ENCODE data around the gene MVK.

Gene MVK

GRCh38 chr12:109547286-109547685 is 26.3 kb upstream of the MVK start:
- DNase-seq: no peak

- DNase-seq: no peak
Measured at GRCh38 chr12:109548258-109548657, 25.3 kb upstream of the MVK start.

DNA sequence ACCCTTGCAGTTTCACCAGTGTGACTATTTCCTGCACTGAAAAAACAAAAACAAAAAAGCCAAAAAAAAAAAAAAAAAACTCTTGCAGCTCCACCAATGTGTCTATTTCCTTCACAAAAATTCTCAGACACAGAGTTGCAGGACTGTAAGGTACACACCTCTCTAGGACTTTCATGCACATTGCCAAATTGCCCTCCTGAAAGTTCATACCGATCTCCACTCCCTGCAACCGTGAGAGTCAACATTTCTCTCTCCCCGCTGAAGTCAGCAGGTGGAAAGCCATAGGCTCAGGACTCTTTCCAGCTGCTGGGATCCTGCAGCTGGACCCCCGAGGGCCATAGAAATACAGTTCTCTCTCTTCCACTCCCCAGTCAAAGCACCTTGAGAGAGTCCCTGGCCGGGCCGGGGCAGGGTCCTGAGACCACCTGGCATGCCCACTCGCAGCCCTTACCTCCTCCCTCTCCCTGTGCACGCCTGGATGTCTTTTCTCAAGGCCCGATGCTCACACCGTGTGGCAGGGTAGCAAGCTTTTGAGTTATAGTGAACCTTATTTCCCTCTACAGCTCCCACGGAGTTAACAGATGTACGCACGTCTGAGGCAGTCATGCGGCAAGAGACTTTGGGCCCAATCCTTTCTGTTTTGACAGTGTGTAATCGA is 23.9 kb upstream of the MVK start:
- no peak for DNase-seq

DNA sequence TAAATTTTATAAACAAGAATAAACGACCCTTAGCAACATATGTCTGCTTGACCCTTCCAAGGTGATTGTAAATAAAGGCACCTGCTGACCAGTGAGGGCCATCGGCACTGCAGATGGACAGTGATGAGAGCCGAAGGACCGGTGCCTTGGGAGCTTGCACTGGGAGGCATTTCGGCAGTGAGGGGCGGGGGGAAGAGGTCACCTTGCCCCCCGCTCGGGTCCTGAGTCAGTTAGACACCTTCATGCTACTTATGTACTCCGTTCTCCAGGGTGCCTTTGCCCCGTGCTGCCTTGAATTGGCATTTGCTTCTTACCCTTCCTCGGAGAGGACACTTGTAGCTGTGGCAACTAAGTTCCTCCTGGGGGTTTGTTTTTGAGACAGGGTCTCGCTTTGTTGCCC is 23.3 kb upstream of the MVK start:
- no peak for DNase-seq

GRCh38 chr12:109551108-109551507 is 22.5 kb upstream of the MVK start:
- DNase-seq: no peak

DNA sequence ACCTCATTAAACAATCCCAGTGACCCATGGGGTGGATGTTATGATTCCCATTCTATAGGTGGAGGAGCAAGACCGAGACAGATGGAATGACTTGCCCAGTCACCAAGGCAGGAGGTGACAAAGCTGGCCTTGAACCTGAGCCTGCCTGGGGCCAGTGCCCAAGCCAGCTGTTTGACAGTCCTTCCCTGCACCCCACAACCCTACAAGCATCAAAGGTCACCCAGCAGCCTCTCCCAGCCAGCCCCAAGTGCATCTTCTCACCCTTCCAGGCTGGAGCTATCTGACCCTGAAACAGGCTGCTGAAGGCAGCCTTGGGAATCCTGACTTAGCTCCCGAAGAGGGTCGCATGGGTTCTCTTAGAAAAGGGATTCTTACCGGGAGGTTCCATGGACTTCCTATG is 20.6 kb upstream of the MVK start:
- DNase-seq: no peak

DNA sequence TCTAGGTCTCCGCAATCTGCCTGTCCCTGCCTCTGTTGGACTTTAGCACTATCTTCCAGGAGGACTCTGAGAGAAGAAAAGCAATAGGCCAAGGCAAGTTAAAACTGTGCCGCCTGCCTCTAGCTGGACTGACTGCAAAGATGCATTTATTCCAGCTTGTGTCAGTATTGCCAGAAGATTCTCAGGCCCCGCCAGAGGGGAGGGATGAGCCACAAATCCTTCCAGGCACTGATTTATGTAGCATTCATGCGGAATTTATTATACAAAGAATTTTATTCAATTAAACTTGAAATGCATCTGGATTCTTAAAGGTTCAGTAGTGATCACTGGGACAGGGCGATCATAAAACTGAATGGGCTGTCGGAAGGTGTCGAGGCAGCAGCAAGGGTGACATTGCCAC is 20.1 kb upstream of the MVK start:
- DNase-seq: no peak

- no peak for DNase-seq
Measured at GRCh38 chr12:109553906-109554500, 19.6 kb upstream of the MVK start.

DNA sequence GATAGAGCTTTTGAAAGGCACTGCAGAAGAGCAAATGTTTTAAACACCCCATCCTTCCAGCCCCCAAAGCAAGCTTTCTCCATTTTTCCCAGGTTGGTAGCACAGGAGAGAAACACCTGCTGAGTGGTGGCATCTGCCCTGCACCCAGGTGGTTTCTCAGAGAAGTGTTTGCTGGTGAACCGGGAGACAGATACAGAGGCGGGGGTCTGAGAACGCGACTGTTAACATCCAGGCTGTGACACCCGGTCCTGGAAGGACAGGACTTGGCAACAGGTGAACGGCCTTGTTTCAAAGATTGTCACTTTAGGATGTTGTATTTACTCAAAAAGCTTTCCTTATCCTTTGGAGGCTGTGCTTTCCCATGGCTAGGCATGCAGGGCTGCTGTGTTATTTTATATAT is 18.8 kb upstream of the MVK start:
- DNase-seq: no peak

GRCh38 chr12:109555431-109556315 is 17.9 kb upstream of the MVK start:
- DNase-seq: no peak

DNA sequence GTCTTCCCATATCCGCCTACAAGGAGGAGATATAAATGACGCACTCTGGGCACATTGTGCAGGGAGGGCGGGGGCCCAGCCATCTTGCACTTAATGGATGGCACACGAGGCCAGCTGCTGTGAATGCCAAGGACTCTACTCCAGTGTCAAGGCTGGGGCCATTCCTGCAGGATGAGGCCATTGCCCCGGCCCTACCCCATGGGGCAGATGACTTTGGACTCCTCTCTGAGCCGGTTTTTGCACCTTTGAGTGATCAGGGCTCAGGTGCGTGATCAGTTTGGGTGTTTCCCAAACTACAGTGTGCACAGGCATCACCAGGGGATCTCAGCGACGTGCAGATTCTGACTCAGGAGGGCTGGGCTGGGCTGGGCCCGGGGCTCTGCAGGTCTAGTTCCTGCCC is 16.4 kb upstream of the MVK start:
- DNase-seq: no peak

DNA sequence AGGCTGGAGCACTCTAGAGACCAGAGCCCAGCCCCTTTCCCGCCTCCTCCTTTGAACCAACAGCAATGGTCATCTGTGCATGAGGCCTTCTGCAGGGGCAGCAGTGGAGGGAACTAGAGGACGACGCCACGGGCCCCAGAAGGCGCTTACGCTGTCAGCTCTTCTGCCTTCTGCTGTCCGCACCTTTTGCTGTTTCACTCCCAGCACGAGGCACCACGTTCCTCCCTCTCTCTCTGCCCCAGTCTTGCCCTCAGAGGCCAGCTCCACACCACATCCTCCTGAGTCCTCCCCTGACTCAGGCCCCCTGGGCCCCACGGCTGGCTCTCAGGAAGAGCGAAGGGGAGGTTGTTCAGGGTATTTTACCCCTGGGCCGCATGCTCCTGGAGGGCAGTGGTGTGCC is 15.8 kb upstream of the MVK start:
- DNase-seq: no peak

GRCh38 chr12:109558374-109559199 is 15.0 kb upstream of the MVK start:
- no peak for DNase-seq

DNA sequence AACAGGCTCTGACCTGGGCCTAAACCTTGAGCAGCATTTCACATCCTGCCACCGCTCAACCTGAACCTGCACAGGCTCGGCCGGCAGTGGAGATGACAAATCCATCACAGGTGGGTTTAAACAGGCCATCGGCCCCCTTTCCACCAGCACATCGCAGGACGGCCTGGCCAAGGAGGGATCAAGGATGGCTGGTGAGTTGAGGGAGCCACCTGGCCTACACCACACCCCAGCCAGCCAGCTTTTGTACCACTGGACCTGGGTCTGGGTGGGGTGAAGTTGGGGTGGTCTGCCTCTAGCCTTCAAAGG is 14.4 kb upstream of the MVK start:
- no peak for DNase-seq

DNA sequence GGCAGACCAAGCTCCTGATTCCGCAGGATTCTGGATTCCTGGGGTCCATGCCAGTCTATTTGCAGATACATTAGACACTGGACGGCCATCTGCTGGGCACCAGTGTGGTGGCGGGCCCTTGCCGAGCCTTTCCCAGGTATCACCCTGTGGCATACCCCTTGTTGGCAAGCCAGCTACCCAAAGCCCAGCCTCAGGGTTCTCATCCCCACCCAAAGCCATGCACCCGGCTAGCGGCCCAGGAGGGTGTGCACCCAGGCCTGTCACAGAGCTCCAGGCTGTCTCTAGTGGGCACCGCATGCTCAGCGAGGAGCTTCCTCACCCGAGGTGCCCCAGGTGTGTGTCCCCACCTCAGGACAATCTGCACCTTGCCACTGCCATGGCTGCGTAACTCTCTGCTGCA is 14.0 kb upstream of the MVK start:
- no peak for DNase-seq

GRCh38 chr12:109560867-109561710 is 12.5 kb upstream of the MVK start:
- DNase-seq: no peak

DNA sequence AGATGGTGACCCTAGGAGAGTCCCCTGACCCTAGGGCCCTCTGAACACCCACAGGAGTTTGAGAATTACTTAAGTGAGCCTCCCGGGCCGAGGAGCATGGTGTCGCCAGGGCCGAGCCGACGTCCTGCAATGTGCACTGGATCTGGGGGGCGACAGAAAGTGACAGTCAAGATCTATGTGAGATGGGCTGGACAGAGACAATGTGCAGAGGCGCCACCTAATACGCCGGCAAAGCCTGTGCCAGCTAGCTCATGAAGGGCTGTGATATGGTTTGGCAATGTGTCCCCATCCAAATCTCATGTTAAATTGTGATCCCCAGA is 11.9 kb upstream of the MVK start:
- no peak for DNase-seq

- DNase-seq: no peak
Measured at GRCh38 chr12:109562871-109563270, 10.7 kb upstream of the MVK start.

DNA sequence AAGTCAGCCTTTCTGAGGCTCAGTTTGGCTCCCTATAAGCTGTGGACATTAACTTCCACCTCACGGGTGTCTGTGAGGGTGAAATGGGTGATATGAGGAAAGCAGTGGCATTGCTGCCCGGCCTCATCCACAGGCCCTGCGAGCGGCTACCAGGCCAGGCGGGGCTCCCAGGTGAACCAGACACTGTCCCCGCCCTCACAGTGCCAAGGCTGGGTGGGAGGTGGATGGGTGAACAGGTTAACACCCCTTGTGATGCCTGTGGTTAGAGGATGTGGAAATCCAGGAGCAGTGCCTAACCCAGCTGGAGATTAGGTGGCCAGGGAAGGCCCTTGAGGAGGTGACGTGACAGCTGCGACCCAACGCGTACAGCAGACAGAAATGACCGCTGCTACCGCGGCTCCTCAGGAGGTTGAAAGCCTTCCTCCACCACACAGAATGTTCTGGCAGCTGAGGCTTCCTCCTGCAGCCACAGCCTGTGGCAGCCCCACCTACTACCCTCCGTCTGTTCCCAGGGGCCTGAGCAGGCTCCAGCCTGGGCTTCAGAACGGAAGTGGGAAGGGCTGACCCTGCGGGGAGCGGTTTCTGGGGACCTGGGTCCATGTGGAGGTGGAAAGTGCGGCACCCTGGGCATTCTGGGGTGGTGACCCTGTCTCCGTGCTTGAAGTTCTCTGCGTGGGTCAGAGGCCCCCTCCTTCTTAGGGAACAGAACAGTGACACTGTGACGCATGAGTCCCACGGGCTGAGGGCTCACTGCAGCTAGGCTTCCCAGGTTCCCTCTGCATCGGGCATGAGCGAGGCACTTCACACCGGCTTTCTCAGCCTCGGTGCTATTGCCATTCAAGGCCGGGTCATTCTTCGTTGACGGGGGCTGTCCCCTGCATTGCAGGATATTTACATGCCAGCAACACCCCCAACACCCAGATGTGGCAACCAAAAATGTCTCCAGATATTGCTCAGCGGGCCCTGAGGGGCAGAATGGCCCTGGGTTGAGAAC is 10.0 kb upstream of the MVK start:
- no peak for DNase-seq

DNA sequence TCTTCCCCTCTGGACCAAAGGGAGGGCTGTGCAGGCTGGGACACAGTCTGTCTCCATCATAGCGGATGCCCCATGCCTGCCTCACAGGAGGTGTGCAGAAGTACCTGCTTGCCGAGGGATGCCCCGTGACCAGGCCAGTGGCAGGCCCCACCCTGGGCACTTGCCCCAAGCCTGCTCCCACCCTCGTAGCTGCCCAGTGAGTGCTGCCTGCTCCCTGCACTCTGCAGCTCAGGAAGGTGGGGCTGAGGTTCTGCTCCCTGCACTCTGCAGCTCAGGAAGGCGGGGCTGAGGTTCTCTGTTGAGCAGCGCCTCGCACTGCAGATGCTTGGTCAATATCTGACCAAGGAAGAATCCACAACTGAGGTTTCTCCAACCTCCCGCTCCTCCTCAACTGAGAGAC is 7.2 kb upstream of the MVK start:
- no peak for DNase-seq

GRCh38 chr12:109567296-109567695 is 6.3 kb upstream of the MVK start:
- DNase-seq: no peak
